ENCODE results near the gene CEBPG. TPM values are rescaled to one million over a fixed set of nuclear protein-coding genes. Genes with fewer than 3 reads are reported as not detected.
A peak's percentile ranks its signal among the peaks of the same experiment; 100 is the strongest.

The CEBPG gene
- 31.8 TPM for total RNA-seq (ENCODE audit: insufficient read depth, low replicate concordance)

- peak; percentile 94 for DNase-seq (ENCODE audit: low spot score)
These were observed at the start of gene CEBPG for GRCh38 chr19:33373453-33374235. TSS of gene CEBPG (plus strand) at chr19:33373709. CDS start at chr19:33379240, 5,531 bp downstream.

- no peak for DNase-seq (ENCODE audit: low spot score)
These were observed 48.9 kb upstream of the CEBPG start for GRCh38 chr19:33324628-33325027.

GRCh38 chr19:33325920-33326319 lies 47.6 kb upstream of the CEBPG start:
- no peak for DNase-seq (ENCODE audit: low spot score)

GRCh38 chr19:33329060-33329459 lies 44.4 kb upstream of the CEBPG start:
- no peak for DNase-seq (ENCODE audit: low spot score)

- DNase-seq (ENCODE audit: low spot score): no peak
These were observed 43.8 kb upstream of the CEBPG start for GRCh38 chr19:33329736-33330135.

- peak; percentile 24 for DNase-seq (ENCODE audit: low spot score)
These were observed 41.3 kb upstream of the CEBPG start for GRCh38 chr19:33332248-33332647.

- DNase-seq (ENCODE audit: low spot score): no peak
These were observed 40.4 kb upstream of the CEBPG start for GRCh38 chr19:33333151-33333550.

- no peak for DNase-seq (ENCODE audit: low spot score)
These were observed 39.9 kb upstream of the CEBPG start for GRCh38 chr19:33333642-33334041.

- no peak for DNase-seq (ENCODE audit: low spot score)
These were observed 39.2 kb upstream of the CEBPG start for GRCh38 chr19:33334271-33334670.

- no peak for DNase-seq (ENCODE audit: low spot score)
These were observed 38.1 kb upstream of the CEBPG start for GRCh38 chr19:33335446-33335845.

GRCh38 chr19:33339016-33339984 lies 34.2 kb upstream of the CEBPG start:
- no peak for DNase-seq (ENCODE audit: low spot score)

GRCh38 chr19:33340991-33341390 lies 32.5 kb upstream of the CEBPG start:
- DNase-seq (ENCODE audit: low spot score): no peak

GRCh38 chr19:33343301-33343700 lies 30.2 kb upstream of the CEBPG start:
- DNase-seq (ENCODE audit: low spot score): no peak

GRCh38 chr19:33343859-33344572 lies 29.5 kb upstream of the CEBPG start:
- DNase-seq (ENCODE audit: low spot score): peak; percentile 58

- DNase-seq (ENCODE audit: low spot score): no peak
These were observed 29.0 kb upstream of the CEBPG start for GRCh38 chr19:33344573-33344925.

GRCh38 chr19:33345163-33345562 lies 28.3 kb upstream of the CEBPG start:
- no peak for DNase-seq (ENCODE audit: low spot score)

GRCh38 chr19:33346665-33347064 lies 26.8 kb upstream of the CEBPG start:
- DNase-seq (ENCODE audit: low spot score): no peak

GRCh38 chr19:33347300-33347699 lies 26.2 kb upstream of the CEBPG start:
- no peak for DNase-seq (ENCODE audit: low spot score)

- DNase-seq (ENCODE audit: low spot score): no peak
These were observed 25.1 kb upstream of the CEBPG start for GRCh38 chr19:33348301-33349010.

GRCh38 chr19:33349319-33350289 lies 23.9 kb upstream of the CEBPG start:
- no peak for DNase-seq (ENCODE audit: low spot score)
